IMR-90 (cell line): ENCODE results near the gene CKS1B. TPM values are rescaled to one million over a fixed set of nuclear protein-coding genes. Genes with fewer than 3 reads are reported as not detected.
A peak's percentile ranks its signal among the peaks of the same experiment; 100 is the strongest.

Experiments used
- ATAC-seq: fragments of 200-7000 bp; cut with Tn5 transposase; 2 replicates; pipeline ENCODE4 v1.9.1; 2020; ENCODE audit warnings: low read depth, mild to moderate bottlenecking, moderate library complexity
- BruUV-seq: library from RNA; stranded (reverse); fragments of 400-500 nt; replicated peaks from 2 replicates; lab custom pipeline; 2021; lab: Mats Ljungman, UMichigan
- CTCF ChIA-PET: fragments of 300-600 bp; formaldehyde crosslinking; extraction: SDS; loops from one replicate; lab custom pipeline; 2021; ENCODE audit warnings: antibody characterized with exemption; lab: Yijun Ruan, JAX
- POLR2A ChIA-PET: fragments of 300-600 bp; sonication (Branson Sonifier 250); formaldehyde crosslinking; loops from one replicate; lab custom pipeline; 2022; ENCODE audit warnings: antibody characterized with exemption; ENCODE audit not compliant: unreplicated experiment; lab: Charles Lee
- DNase-seq: peaks from one replicate; pipeline ENCODE4 v3.0.0; 2013
- H2AFZ ChIP-seq: replicated peaks from 2 replicates; pipeline ENCODE3; 2013; ENCODE audit warnings: low read length, mild to moderate bottlenecking; ENCODE audit not compliant: poor library complexity
- H2AK5ac ChIP-seq: 2 replicates; pipeline ENCODE4 v1.6.1; 2013; ENCODE audit warnings: low read depth, low read length, inconsistent platforms
- H2AK9ac ChIP-seq: replicated peaks from 2 replicates; pipeline ENCODE3; 2013; ENCODE audit warnings: mild to moderate bottlenecking, low read depth, low read length, moderate library complexity; ENCODE audit not compliant: poor library complexity
- H2BK120ac ChIP-seq: 2 replicates; pipeline ENCODE4 v1.6.1; 2013; ENCODE audit warnings: low read depth, low read length, inconsistent platforms
- H2BK15ac ChIP-seq: 3 replicates; pipeline ENCODE4 v1.6.1; 2013; ENCODE audit warnings: low read depth, low read length, inconsistent platforms
- H2BK20ac ChIP-seq: 2 replicates; pipeline ENCODE4 v1.6.1; 2013; ENCODE audit warnings: low read depth, mild to moderate bottlenecking, inconsistent platforms, low read length, moderate library complexity
- H2BK5ac ChIP-seq: 2 replicates; pipeline ENCODE4 v1.6.1; 2013; ENCODE audit warnings: mild to moderate bottlenecking, low read depth, low read length, inconsistent platforms; ENCODE audit not compliant: poor library complexity, severe bottlenecking
- H3K14ac ChIP-seq: replicated peaks from 2 replicates; pipeline ENCODE4 v1.6.1; 2013; ENCODE audit warnings: low read depth, low read length, inconsistent platforms
- H3K18ac ChIP-seq: 2 replicates; pipeline ENCODE4 v1.6.1; 2013; ENCODE audit warnings: low read depth, low read length, control low read depth
- H3K23ac ChIP-seq: 2 replicates; pipeline ENCODE4 v1.6.1; 2013; ENCODE audit warnings: low read depth, low read length, inconsistent platforms
- H3K27ac ChIP-seq: 2 replicates; pipeline ENCODE4 v1.5.1; 2013; ENCODE audit warnings: mild to moderate bottlenecking, control low read depth, low read length; ENCODE audit not compliant: insufficient read depth
- H3K27me3 ChIP-seq: 2 replicates; pipeline ENCODE4 v1.6.1; 2013; ENCODE audit warnings: low read length; ENCODE audit not compliant: control insufficient read depth, insufficient read depth
- H3K36me3 ChIP-seq: 2 replicates; pipeline ENCODE4 v1.6.1; 2013; ENCODE audit warnings: low read length, mixed read lengths; ENCODE audit not compliant: control insufficient read depth, insufficient read depth
- H3K4ac ChIP-seq: 2 replicates; pipeline ENCODE4 v1.6.1; 2013; ENCODE audit warnings: low read depth, low read length, inconsistent platforms
- H3K4me1 ChIP-seq: 2 replicates; pipeline ENCODE4 v1.6.1; 2013; ENCODE audit warnings: low read length, mixed read lengths; ENCODE audit not compliant: control insufficient read depth, insufficient read depth
- H3K4me2 ChIP-seq: 2 replicates; pipeline ENCODE4 v1.6.1; 2013; ENCODE audit warnings: low read depth, mild to moderate bottlenecking, control low read depth, low read length, moderate library complexity
- H3K4me3 ChIP-seq: 2 replicates; pipeline ENCODE4 v1.5.1; 2013; ENCODE audit warnings: low read depth, mild to moderate bottlenecking, control low read depth, low read length, moderate library complexity; ENCODE audit not compliant: insufficient read depth
- H3K56ac ChIP-seq: 2 replicates; pipeline ENCODE4 v1.6.1; 2013; ENCODE audit warnings: low read length, inconsistent platforms; ENCODE audit not compliant: insufficient read depth; ENCODE audit errors: extremely low read depth
- H3K79me1 ChIP-seq, 2 experiments: 2 replicates each; pipeline ENCODE4 v1.6.1; 2013; ENCODE audit warnings: low read length in 2 of 2, inconsistent platforms in 1 of 2, low read depth in 1 of 2
- H3K9ac ChIP-seq: 2 replicates; pipeline ENCODE4 v1.6.1; 2013; ENCODE audit warnings: low read depth, low read length, control low read depth
- H3K9me1 ChIP-seq: 2 replicates; pipeline ENCODE4 v1.6.1; 2013; ENCODE audit warnings: low read length, inconsistent platforms; ENCODE audit not compliant: insufficient read depth
- H3K9me3 ChIP-seq: 2 replicates; pipeline ENCODE4 v1.6.1; 2013; ENCODE audit warnings: low read length; ENCODE audit not compliant: control insufficient read depth, insufficient read depth
- H4K20me1 ChIP-seq: 2 replicates; pipeline ENCODE4 v1.6.1; 2013; ENCODE audit warnings: low read length, inconsistent platforms; ENCODE audit not compliant: insufficient read depth
- H4K5ac ChIP-seq: 2 replicates; pipeline ENCODE4 v1.6.1; 2013; ENCODE audit warnings: mild to moderate bottlenecking, low read depth, low read length, control low read depth
- H4K8ac ChIP-seq, 2 experiments: 2 replicates each; pipeline ENCODE4 v1.6.1; 2013; ENCODE audit warnings: low read depth in 2 of 2, low read length in 2 of 2, control low read depth in 1 of 2, inconsistent platforms in 1 of 2
- H4K91ac ChIP-seq: 2 replicates; pipeline ENCODE4 v1.6.1; 2013; ENCODE audit warnings: low read depth, low read length, inconsistent platforms; ENCODE audit not compliant: insufficient read depth
- BHLHE40 ChIP-seq: fragments of 150-350 bp; IDR thresholded peaks from 2 replicates; pipeline ENCODE4 v1.6.1; 2016; ENCODE audit warnings: mild to moderate bottlenecking, low read depth, low read length
- CEBPB ChIP-seq: IDR thresholded peaks from 2 replicates; pipeline ENCODE4 v1.6.1; 2012; ENCODE audit warnings: low read depth, low read length, improper control_type of control experiment
- CHD1 ChIP-seq: IDR thresholded peaks from 2 replicates; pipeline ENCODE4 v1.6.1; 2012; ENCODE audit warnings: low read depth, low read length, improper control_type of control experiment
- CTCF ChIP-seq: conservative IDR thresholded peaks from 2 replicates; pipeline ENCODE4 v1.5.1; 2012; ENCODE audit warnings: mild to moderate bottlenecking, low read depth, low read length, improper control_type of control experiment
- ELK1 ChIP-seq: fragments of 150-350 bp; IDR thresholded peaks from 2 replicates; pipeline ENCODE4 v1.6.1; 2016; ENCODE audit warnings: low read depth, mild to moderate bottlenecking, low read length, moderate library complexity, borderline replicate concordance
- FOS ChIP-seq: fragments of 150-350 bp; IDR thresholded peaks from 2 replicates; pipeline ENCODE4 v1.6.1; 2016; ENCODE audit warnings: low read depth, low read length
- MAFK ChIP-seq: IDR thresholded peaks from 2 replicates; pipeline ENCODE4 v1.6.1; 2012; ENCODE audit warnings: low read depth, low read length, improper control_type of control experiment
- MAZ ChIP-seq: IDR thresholded peaks from 2 replicates; pipeline ENCODE4 v1.6.1; 2012; ENCODE audit warnings: low read depth, mild to moderate bottlenecking, low read length, improper control_type of control experiment, moderate library complexity, borderline replicate concordance
- MXI1 ChIP-seq: IDR thresholded peaks from 2 replicates; pipeline ENCODE4 v1.6.1; 2012; ENCODE audit warnings: low read depth, mild to moderate bottlenecking, low read length, moderate library complexity, borderline replicate concordance
- NFE2L2 ChIP-seq: fragments of 150-350 bp; IDR thresholded peaks from 2 replicates; pipeline ENCODE4 v1.6.1; 2016; ENCODE audit warnings: low read depth, mild to moderate bottlenecking, low read length
- POLR2A ChIP-seq: IDR thresholded peaks from 2 replicates; pipeline ENCODE4 v1.6.1; 2012; ENCODE audit warnings: mild to moderate bottlenecking, low read depth, low read length
- RAD21 ChIP-seq: IDR thresholded peaks from 2 replicates; pipeline ENCODE4 v1.6.1; 2012; ENCODE audit warnings: low read length, improper control_type of control experiment
- RFX5 ChIP-seq: IDR thresholded peaks from 2 replicates; pipeline ENCODE4 v1.8.0; 2012; ENCODE audit warnings: low read depth, mild to moderate bottlenecking, low read length, moderate library complexity
- SMC3 ChIP-seq: fragments of 150-350 bp; IDR thresholded peaks from 2 replicates; pipeline ENCODE4 v1.6.1; 2016; ENCODE audit warnings: low read depth, mild to moderate bottlenecking, antibody characterized with exemption, low read length, moderate library complexity
- USF2 ChIP-seq: fragments of 150-350 bp; IDR thresholded peaks from 2 replicates; pipeline ENCODE4 v1.6.1; 2017; ENCODE audit warnings: mild to moderate bottlenecking, antibody characterized with exemption, low read length, low read depth
- WGBS, 2 experiments: methylation state at CpG; one replicate each; pipeline versions ENCODE4 v1.1.5 to v1.1.7; 2013; ENCODE audit warnings: missing lambda C conversion rate in 2 of 2; ENCODE audit not compliant: insufficient read length in 1 of 2; ENCODE audit errors: extremely low coverage in 2 of 2; 5-methylcytosine and 5-hydroxymethylcytosine counted together
- dilution Hi-C: fragments of 300-500 bp; cut with HindIII; formaldehyde crosslinking; loops from one replicate; pipeline ENCODE4 v1.14.3; 2018; ENCODE audit warnings: low sequenced_read_pairs; ENCODE audit not compliant: unreplicated experiment
- in situ Hi-C: fragments of 300-500 bp; cut with MboI; formaldehyde crosslinking; loops from 3 replicates; pipeline ENCODE4 v1.14.3; 2019; ENCODE audit warnings: low sequenced_read_pairs, inconsistent platforms, mixed read lengths
- intact Hi-C: fragments of 100-400 bp; cut with micrococcal nuclease; formaldehyde crosslinking; loops from 2 replicates; pipeline ENCODE4 v1.10.0; 2022
- polyA plus RNA-seq, 3 experiments: library from polyadenylated mRNA; depleted of rRNA; stranded (reverse); fragments of >200 nt; gene quantifications; 2 replicates each; pipeline ENCODE4 v1.2.3, GENCODE V29; 2012; ENCODE audit warnings: low replicate concordance in 1 of 3
- total RNA-seq: library from RNA; depleted of rRNA; stranded (reverse); fragments of >200 nt; gene quantifications from 2 replicates; pipeline ENCODE4 v1.2.3, GENCODE V29; 2012

The CKS1B gene
- total and polyA plus RNA-seq, 2 of the 4 experiments (the other 2 are of a cell fraction): 140 to 195 TPM

- intact Hi-C loops: no loop called here
- H3K4me3 ChIP-seq: no peak overlapping the region
- peaks cover 13% of the 10 kb centered on the region for H3K4me1 ChIP-seq
- no peaks in the 10 kb centered on the region for H3K36me3 ChIP-seq
- CTCF ChIA-PET: interaction anchor here (0.7 to 0.9 kb wide), 2 partner anchors 36 to 536 kb away, joined by 3 to 5 read pairs; partner anchors contain the start of gene PYGO2
- dilution Hi-C loops: no loop called here
- H3K27me3 ChIP-seq: no peaks in the 10 kb centered on the region
- no peak overlapping the region for H3K23ac ChIP-seq
- no peak overlapping the region for H4K8ac ChIP-seq
- no peak overlapping the region for H2BK5ac ChIP-seq
- H2AK5ac ChIP-seq: no peak overlapping the region
- H2BK20ac ChIP-seq: no peak overlapping the region
- H2BK15ac ChIP-seq: no peak overlapping the region
- H4K20me1 ChIP-seq: no peaks in the 10 kb centered on the region
- H3K18ac ChIP-seq: no peak overlapping the region
- no CpG with 5 or more reads among the region's 15 CpGs for WGBS, 2 experiments
- in situ Hi-C loops: no loop called here
- H3K9me1 ChIP-seq: peaks cover 7% of the 10 kb centered on the region
- H3K4me2 ChIP-seq: no peak overlapping the region
- H3K9ac ChIP-seq: no peak overlapping the region
- BruUV-seq: no TSS peak
- no peak overlapping the region for H4K5ac ChIP-seq
- DNase-seq (no peak), ATAC-seq (no peak)
- peak overlapping the region; percentile 48 for H2AK9ac ChIP-seq
- no peak overlapping the region for H3K27ac ChIP-seq
- no peak overlapping the region for H2BK120ac ChIP-seq
- POLR2A ChIA-PET: interaction anchor here (1.6 kb wide), 1 partner anchor 25 kb away, joined by 4 read pairs; no protein-coding TSS in a partner anchor
- no peak overlapping the region for H3K14ac ChIP-seq
- H4K91ac ChIP-seq: no peak overlapping the region
- TF ChIP-seq CTCF (no peak), NFE2L2 (no peak), POLR2A (no peak), BHLHE40 (no peak), USF2 (no peak), MAFK (no peak), CEBPB (no peak), FOS (no peak), SMC3 (no peak), CHD1 (no peak), ELK1 (no peak), MAZ (no peak), RAD21 (no peak), RFX5 (no peak), MXI1 (no peak)
- no peak overlapping the region for H3K56ac ChIP-seq
- no peaks in the 10 kb centered on the region for H3K9me3 ChIP-seq
- H3K4ac ChIP-seq: no peak overlapping the region
- H3K79me1 ChIP-seq: peaks cover 0 to 23% of the 10 kb centered on the region in 2 experiments; a peak in 2 of 4 replicates
- H2AFZ ChIP-seq: no peak overlapping the region
Measured at GRCh38 chr1:154996966-154997701, 22.7 kb downstream of the CKS1B start.
